Measurements from ENCODE around the gene ZBTB3. TPM values are rescaled to one million over a fixed set of nuclear protein-coding genes. Genes with fewer than 3 reads are reported as not detected.
A peak's percentile ranks its signal among the peaks of the same experiment; 100 is the strongest.
"Not testable (repeated sequence)": the region's sequence is repeated elsewhere in the genome, so short reads cannot be mapped to it uniquely, and the experiment has no call there.

ZBTB3 gene
- total RNA-seq, 2 experiments from 2014 or later = 9.8 to 11.8 TPM

- H3K36me3 Mint-ChIP-seq (ENCODE audit: low read depth) = peaks cover 19% of the 10 kb centered on the region
Observed at GRCh38 chr11:62737196-62737595, 16.8 kb downstream of the ZBTB3 start.

GRCh38 chr11:62732830-62733229 is 21.1 kb downstream of the ZBTB3 start:
- H3K27ac Mint-ChIP-seq = no peak overlapping the region
- intact Hi-C loops (cut with micrococcal nuclease) = no loop called here
- DNase-seq (no peak), ATAC-seq (no peak)
- peaks cover 21% of the 10 kb centered on the region for H3K36me3 Mint-ChIP-seq (ENCODE audit: low read depth)
- POLR2A ChIA-PET = no interaction called here
- H3K27me3 Mint-ChIP-seq = no peaks in the 10 kb centered on the region
- no peaks in the 10 kb centered on the region for H3K9me3 Mint-ChIP-seq
- CTCF ChIA-PET = no interaction called here
- H3K4me3 Mint-ChIP-seq = no peak overlapping the region
- peak; percentile 30 for TF ChIP-seq CTCF (IDR thresholded peaks at IDR 0.05)
- H3K4me1 Mint-ChIP-seq (ENCODE audit: low read depth) = peaks cover 19% of the 10 kb centered on the region

More at GRCh38 chr11:62737196-62737595, 16.8 kb downstream of the ZBTB3 start:
- Mint-ChIP-seq H3K9me3 (no peaks in the 10 kb centered on the region), H3K27me3 (no peaks in the 10 kb centered on the region), H3K27ac (no peak overlapping the region), H3K4me3 (no peak overlapping the region), H3K4me1 (ENCODE audit: low read depth) (peaks cover 5% of the 10 kb centered on the region)
- intact Hi-C loops (cut with micrococcal nuclease) = no loop called here
- DNase-seq (no peak), ATAC-seq (no peak)
- ChIA-PET POLR2A (interaction anchor here (0.7 kb wide), 1 partner anchor 67 kb away, joined by 5 read pairs; no protein-coding TSS in a partner anchor), CTCF (interaction anchor here (0.6 to 1.0 kb wide), 2 partner anchors 8 to 25 kb away, joined by 3 read pairs; no protein-coding TSS in a partner anchor)
- no peak for TF ChIP-seq CTCF (IDR thresholded peaks at IDR 0.05)

- peak overlapping the region; percentile 38 for H3K27ac Mint-ChIP-seq
- CTCF ChIA-PET = interaction anchor here (0.7 to 1.7 kb wide), 6 partner anchors 17 to 151 kb away, joined by 3 to 10 read pairs (median 5); partner anchors contain the start of genes SLC3A2 and TMEM179B
Observed at GRCh38 chr11:62730076-62730475, 23.9 kb downstream of the ZBTB3 start.

GRCh38 chr11:62728171-62728988 is 25.6 kb downstream of the ZBTB3 start, which contains the start of gene TTC9C:
Gene TTC9C (plus strand): TSS chr11:62728486. CDS start chr11:62728849, 363 bp downstream.
- Mint-ChIP-seq H3K4me1 (ENCODE audit: low read depth) (peaks cover 38% of the 10 kb centered on the region), H3K36me3 (ENCODE audit: low read depth) (peaks cover 52% of the 10 kb centered on the region), H3K4me3 (peak within 1 kb of the TSS; percentile 95), H3K27ac (peak within 1 kb of the TSS; percentile 99), H3K27me3 (no peaks in the 10 kb centered on the region), H3K9me3 (no peaks in the 10 kb centered on the region)
- no peak for TF ChIP-seq CTCF (IDR thresholded peaks at IDR 0.05)
- CTCF ChIA-PET = interaction anchor here (0.6 to 2.2 kb wide), 11 partner anchors 9 to 63 kb away, joined by 3 to 11 read pairs (median 4); no protein-coding TSS in a partner anchor
- intact Hi-C loops (cut with micrococcal nuclease) = loop anchor here (5.0 kb wide), 1 partner anchor 34 kb away; the partner anchor contains the start of gene POLR2G
- POLR2A ChIA-PET = interaction anchor here (0.7 to 7.5 kb wide), 18 partner anchors 12 to 153 kb away, joined by 3 to 75 read pairs (median 5); partner anchors contain the start of genes BSCL2, C11orf98, CSKMT and GNG3
- peak; percentile 21 for ATAC-seq
- peak; percentile 89 for DNase-seq

More at GRCh38 chr11:62730076-62730475, 23.9 kb downstream of the ZBTB3 start:
- H3K27me3 Mint-ChIP-seq; ATAC-seq; DNase-seq; intact Hi-C loops (cut with micrococcal nuclease); H3K9me3 Mint-ChIP-seq: not testable (repeated sequence)
- Mint-ChIP-seq H3K36me3 (ENCODE audit: low read depth) (peaks cover 35% of the 10 kb centered on the region), H3K4me1 (ENCODE audit: low read depth) (peaks cover 24% of the 10 kb centered on the region), H3K4me3 (peak overlapping the region; percentile 95)
- POLR2A ChIA-PET = interaction anchor here (0.5 to 7.5 kb wide), 10 partner anchors 10 to 824 kb away, joined by 3 to 75 read pairs (median 4); partner anchors contain the start of genes SLC3A2 and ZBTB3

GRCh38 chr11:62727872-62728170 is 26.1 kb downstream of the ZBTB3 start:
- ATAC-seq (peak; percentile 64), DNase-seq (peak; percentile 90)
- peaks cover 50% of the 10 kb centered on the region for H3K36me3 Mint-ChIP-seq (ENCODE audit: low read depth)
- H3K27ac Mint-ChIP-seq = peak overlapping the region; percentile 99
- intact Hi-C loops (cut with micrococcal nuclease) = loop anchor here (5.0 kb wide), 1 partner anchor 34 kb away; the partner anchor contains the start of gene POLR2G
- peak overlapping the region; percentile 95 for H3K4me3 Mint-ChIP-seq
- no peaks in the 10 kb centered on the region for H3K27me3 Mint-ChIP-seq
- H3K9me3 Mint-ChIP-seq = no peaks in the 10 kb centered on the region
- POLR2A ChIA-PET = interaction anchor here (0.6 to 7.5 kb wide), 22 partner anchors 11 to 157 kb away, joined by 3 to 75 read pairs (median 4); partner anchors contain the start of genes BSCL2, GNG3, INTS5 and SLC3A2
- CTCF ChIA-PET = interaction anchor here (0.6 to 2.2 kb wide), 13 partner anchors 10 to 303 kb away, joined by 3 to 11 read pairs (median 4); partner anchors contain the start of genes SLC3A2, TAF6L and ZBTB3
- no peak for TF ChIP-seq CTCF (IDR thresholded peaks at IDR 0.05)
- H3K4me1 Mint-ChIP-seq (ENCODE audit: low read depth) = peaks cover 36% of the 10 kb centered on the region

All from activated CD8-positive, alpha-beta T cell treated with anti-CD3 and anti-CD28 coated beads for 36 hours (primary cell).